Thoracic aorta endothelial cell (primary cell): ENCODE measurements around the gene HSD17B2. TPM values are rescaled to one million over a fixed set of nuclear protein-coding genes. Genes with fewer than 3 reads are reported as not detected.

Experiments
- total RNA-seq: library from RNA; depleted of rRNA; stranded (reverse); fragments of >200 nt; gene quantifications from 2 replicates; pipeline ENCODE4 v1.2.3, GENCODE V29; 2012

Gene HSD17B2
- total RNA-seq: 0.27 and 1.2 TPM in 2 replicates

GRCh38 chr16:82034981-82035612 is at the start of gene HSD17B2:
Gene HSD17B2, plus strand, starts transcription at chr16:82035253. Its CDS starts 172 bp downstream, at chr16:82035425.

GRCh38 chr16:82011199-82011641 is 23.8 kb upstream of the HSD17B2 start, which contains the start of gene SDR42E1:
Gene SDR42E1, minus strand, starts transcription at chr16:82011470. Its CDS starts 10,612 bp downstream, at chr16:82000858.

Other genes with a start within 250 kb of the HSD17B2 start
- gene SDR42E1, start 23.8 kb upstream of the HSD17B2 start, total RNA-seq: 0.65 and 0.66 TPM in 2 replicates
- 72.9 and 75.1 TPM in 2 replicates for gene MPHOSPH6, start 135.0 kb downstream of the HSD17B2 start, total RNA-seq